SK-N-SH (cell line): ENCODE measurements around the gene METTL21A. TPM values are rescaled to one million over a fixed set of nuclear protein-coding genes. Genes with fewer than 3 reads are reported as not detected.

Experiments
- CTCF ChIA-PET: fragments of 300-600, 350-600 bp; formaldehyde crosslinking; extraction: SDS; loops from one replicate; lab custom pipeline; 2021; lab: Yijun Ruan, JAX
- POLR2A ChIA-PET: fragments of 350-600 bp; sonication (Branson Sonifier 250); formaldehyde crosslinking; extraction: SDS; loops from one replicate; lab custom pipeline; 2020; ENCODE audit warnings: antibody characterized with exemption, inconsistent platforms; lab: Yijun Ruan, JAX
- DNase-seq: peaks from one replicate; pipeline ENCODE4 v3.0.0; 2012
- H2AFZ ChIP-seq: fragments of 200-600 bp; sonication (generic); 2 replicates; pipeline ENCODE4 v1.8.1; 2016; ENCODE audit warnings: antibody characterized with exemption, mild to moderate bottlenecking, low read depth
- H3F3A ChIP-seq: fragments of 200-600 bp; sonication (generic); replicated peaks from 2 replicates; pipeline ENCODE3; 2016; ENCODE audit warnings: antibody characterized with exemption, mild to moderate bottlenecking; ENCODE audit not compliant: insufficient read depth
- H3K27ac ChIP-seq, 2 experiments: fragments of 200-500 bp in 1 of 2; fragments of 200-600 bp in 1 of 2; sonication (Bioruptor generic) in 1 of 2; sonication (generic), shearing (Covaris generic) in 1 of 2; 2 replicates each; pipeline versions ENCODE4 v1.5.1 to v1.6.1; 2014 to 2016; ENCODE audit warnings: low read depth in 2 of 2, inconsistent platforms in 1 of 2, low read length in 1 of 2, mild to moderate bottlenecking in 1 of 2, mixed read lengths in 1 of 2
- H3K27me3 ChIP-seq: fragments of 200-600 bp; sonication (generic), shearing (Covaris generic); 2 replicates; pipeline ENCODE4 v1.6.1; 2016; ENCODE audit warnings: mixed run types; ENCODE audit not compliant: insufficient read depth
- H3K36me3 ChIP-seq, 2 experiments: fragments of 200-500 bp in 1 of 2; fragments of 200-600 bp in 1 of 2; sonication (Bioruptor generic) in 1 of 2; sonication (generic) in 1 of 2; replicated peaks in 1 of 2; 2 replicates each; pipeline versions ENCODE3 to v1.5.1; 2014 to 2016; ENCODE audit warnings: low read length in 1 of 2, mild to moderate bottlenecking in 1 of 2; ENCODE audit not compliant: insufficient read depth in 2 of 2, control insufficient read depth in 1 of 2
- H3K4me1 ChIP-seq, 2 experiments: fragments of 200-500 bp in 1 of 2; fragments of 200-600 bp in 1 of 2; sonication (Bioruptor generic) in 1 of 2; sonication (generic), shearing (Covaris generic) in 1 of 2; 2 replicates each; pipeline versions ENCODE4 v1.5.1 to v1.6.1; 2014 to 2016; ENCODE audit warnings: low read depth in 1 of 2, low read length in 1 of 2, mixed run types in 1 of 2; ENCODE audit not compliant: insufficient read depth in 2 of 2, control insufficient read depth in 1 of 2
- H3K4me2 ChIP-seq: fragments of 200-600 bp; sonication (generic), shearing (Covaris generic); 2 replicates; pipeline ENCODE4 v1.6.1; 2017; ENCODE audit warnings: mixed run types
- H3K4me3 ChIP-seq, 2 experiments: fragments of 200-500 bp in 1 of 2; fragments of 200-600 bp in 1 of 2; sonication (Bioruptor generic) in 1 of 2; sonication (generic), shearing (Covaris generic) in 1 of 2; 2 replicates each; pipeline versions ENCODE4 v1.5.1 to v1.8.1; 2014 to 2016; ENCODE audit warnings: low read depth in 2 of 2, inconsistent platforms in 1 of 2, low read length in 1 of 2, mild to moderate bottlenecking in 1 of 2, mixed read lengths in 1 of 2, moderate library complexity in 1 of 2
- H3K79me2 ChIP-seq: fragments of 200-600 bp; sonication (generic); 2 replicates; pipeline ENCODE4 v1.8.1; 2017; ENCODE audit warnings: mild to moderate bottlenecking; ENCODE audit not compliant: insufficient read depth
- H3K9ac ChIP-seq: fragments of 200-600 bp; sonication (generic); 2 replicates; pipeline ENCODE4 v1.6.1; 2017; ENCODE audit warnings: mixed run types
- H3K9me2 ChIP-seq: fragments of 200-600 bp; sonication (generic); 2 replicates; pipeline ENCODE4 v1.6.1; 2017; ENCODE audit warnings: mixed run types
- H3K9me3 ChIP-seq: fragments of 200-600 bp; sonication (generic); 2 replicates; pipeline ENCODE4 v1.6.1; 2017; ENCODE audit warnings: mixed run types, mild to moderate bottlenecking, moderate library complexity
- H4K20me1 ChIP-seq: fragments of 200-600 bp; sonication (generic); 2 replicates; pipeline ENCODE4 v1.6.1; 2017; ENCODE audit warnings: mild to moderate bottlenecking, mixed run types; ENCODE audit not compliant: insufficient read depth
- CHD2 ChIP-seq: fragments of 150-350 bp; IDR thresholded peaks from 2 replicates; pipeline ENCODE4 v1.6.1; 2018; ENCODE audit warnings: low read length; ENCODE audit not compliant: partially characterized antibody
- CTCF ChIP-seq: fragments of 200-600 bp; sonication (generic); IDR thresholded peaks from 2 replicates; pipeline ENCODE4 v1.6.1; 2017; ENCODE audit warnings: antibody characterized with exemption, mild to moderate bottlenecking, moderate library complexity
- ELF1 ChIP-seq: IDR thresholded peaks from 2 replicates; pipeline ENCODE4 v1.4.0; 2012
- EP300 ChIP-seq, 2 experiments: IDR thresholded peaks; 2 replicates each; pipeline versions ENCODE4 v1.4.0 to v1.6.1; 2012; ENCODE audit warnings: borderline replicate concordance in 1 of 2, low read depth in 1 of 2, low read length in 1 of 2
- FOSL2 ChIP-seq: IDR thresholded peaks from 2 replicates; pipeline ENCODE4 v1.4.0; 2012; ENCODE audit warnings: low read depth, mild to moderate bottlenecking, moderate library complexity, borderline replicate concordance
- FOXJ3 ChIP-seq: sonication (generic); formaldehyde crosslinking; IDR thresholded peaks from 2 replicates; pipeline ENCODE4 v1.5.1; 2020; ENCODE audit warnings: mild to moderate bottlenecking, missing genetic modification reagents
- FOXM1 ChIP-seq: IDR thresholded peaks from 2 replicates; pipeline ENCODE4 v1.4.0; 2012; ENCODE audit warnings: low read depth, mild to moderate bottlenecking
- GABPA ChIP-seq: IDR thresholded peaks from 2 replicates; pipeline ENCODE4 v1.4.0; 2012; ENCODE audit warnings: low read depth, mild to moderate bottlenecking
- NRF1 ChIP-seq: IDR thresholded peaks from 2 replicates; pipeline ENCODE4 v1.6.1; 2012; ENCODE audit warnings: low read depth, mild to moderate bottlenecking, low read length
- POLR2AphosphoS5 ChIP-seq: IDR thresholded peaks from 2 replicates; pipeline ENCODE4 v1.6.1; 2012; ENCODE audit warnings: low read depth, low read length
- RAD21 ChIP-seq: IDR thresholded peaks from 2 replicates; pipeline ENCODE4 v1.6.1; 2012; ENCODE audit warnings: mild to moderate bottlenecking, low read length
- RCOR1 ChIP-seq: fragments of 150-350 bp; IDR thresholded peaks from 2 replicates; pipeline ENCODE4 v1.6.1; 2017; ENCODE audit warnings: antibody characterized with exemption, low read length
- RFX5 ChIP-seq: IDR thresholded peaks from 2 replicates; pipeline ENCODE4 v1.6.1; 2012; ENCODE audit warnings: mild to moderate bottlenecking, improper control_type of control experiment, low read length
- RXRA ChIP-seq: IDR thresholded peaks from 2 replicates; pipeline ENCODE4 v1.4.0; 2012; ENCODE audit warnings: low read depth, mild to moderate bottlenecking, borderline replicate concordance
- TAF1 ChIP-seq: IDR thresholded peaks from 2 replicates; pipeline ENCODE4 v1.6.1; 2012; ENCODE audit warnings: low read depth, mild to moderate bottlenecking, low read length, moderate library complexity, borderline replicate concordance
- TCF12 ChIP-seq: IDR thresholded peaks from 2 replicates; pipeline ENCODE4 v1.4.0; 2012
- TEAD4 ChIP-seq: IDR thresholded peaks from 2 replicates; pipeline ENCODE4 v1.4.0; 2012; ENCODE audit warnings: mild to moderate bottlenecking, borderline replicate concordance; ENCODE audit not compliant: insufficient read depth
- USF1 ChIP-seq: IDR thresholded peaks from 2 replicates; pipeline ENCODE4 v1.4.0; 2012; ENCODE audit warnings: low read depth, borderline replicate concordance
- ZBTB33 ChIP-seq: IDR thresholded peaks from 2 replicates; pipeline ENCODE4 v1.4.0; 2012; ENCODE audit warnings: low read depth, borderline replicate concordance
- WGBS: methylation state at CpG from one replicate; pipeline ENCODE4 v1.1.6; 2017; ENCODE audit warnings: low lambda C conversion rate; 5-methylcytosine and 5-hydroxymethylcytosine counted together
- polyA plus RNA-seq, 3 experiments: library from polyadenylated mRNA; depleted of rRNA; stranded (reverse); fragments of >200 nt; gene quantifications; 2 replicates each; pipeline ENCODE4 v1.2.3, GENCODE V29; 2012

The METTL21A gene
- polyA plus RNA-seq, 1 of the 3 experiments (the other 2 are of a cell fraction), result 19.4 TPM

- Histone ChIP-seq H3K27me3 (no peaks in the 10 kb centered on the region), H3K9me2 (no peaks in the 10 kb centered on the region), H4K20me1 (no peaks in the 10 kb centered on the region), H3K79me2 (no peaks in the 10 kb centered on the region), H3K4me2 (no peak overlapping the region), H2AFZ (no peak overlapping the region), H3K27ac (no peak overlapping the region), H3F3A (peaks cover 2% of the 10 kb centered on the region), H3K9me3 (no peaks in the 10 kb centered on the region), H3K4me1 (0 out of 4 replicates have a peak, but pooled peaks cover 0 to 6% of the 10 kb centered on the region in 2 experiments), H3K4me3 (no peak overlapping the region), H3K36me3 (no peaks in the 10 kb centered on the region), H3K9ac (no peak overlapping the region)
- CTCF ChIA-PET, result no interaction called here
- no peak for DNase-seq
- no peak for TF ChIP-seq TEAD4
- no peak for TF ChIP-seq TAF1
- no peak for TF ChIP-seq POLR2AphosphoS5
- TF ChIP-seq EP300 (IDR thresholded peaks at IDR 0.05; ENCODE audit: borderline replicate concordance in 1 of 2, low read depth in 1 of 2, low read length in 1 of 2), result no peak
- no peak for TF ChIP-seq ELF1
- no peak for TF ChIP-seq USF1
- no peak for TF ChIP-seq RAD21
- no peak for TF ChIP-seq RCOR1
- no peak for TF ChIP-seq NRF1
- no peak for TF ChIP-seq GABPA
- TF ChIP-seq FOSL2, result no peak
- no peak for TF ChIP-seq TCF12
- no peak for TF ChIP-seq CHD2
- TF ChIP-seq FOXM1, result no peak
- TF ChIP-seq RFX5, result no peak
- TF ChIP-seq CTCF, result no peak
- no peak for TF ChIP-seq ZBTB33
- no peak for TF ChIP-seq FOXJ3 (CRISPR knock-in tag)
- TF ChIP-seq RXRA, result no peak
- POLR2A ChIA-PET, result no interaction called here
- WGBS, result 84% methylated on average over 2 of the region's 2 CpGs
These were observed 37.0 kb upstream of the METTL21A start for GRCh38 chr2:207662203-207662602.
